CD8-positive, alpha-beta memory T cell (primary cell): ENCODE results near the gene CAV1. TPM values are rescaled to one million over a fixed set of nuclear protein-coding genes. Genes with fewer than 3 reads are reported as not detected.

Experiments used
- polyA plus RNA-seq: library from polyadenylated mRNA; unstranded; fragments of 300-500 nt; fragmentation: Illumina TruSeq; gene quantifications from one replicate; pipeline ENCODE4 v1.2.3, GENCODE V29; 2021
- total RNA-seq, 2 experiments: library from RNA; stranded (reverse); gene quantifications; one replicate each; pipeline ENCODE4 v1.2.3, GENCODE V29; 2021

The CAV1 gene
- total and polyA plus RNA-seq, 3 experiments from 2014 or later, result 2.3 to 2.5 TPM; not detected in 1

Other genes with a start within 250 kb of the CAV1 start
- gene CAV2, start 25.3 kb upstream of the CAV1 start, total RNA-seq, result not detected
- gene CAV2, start 25.3 kb upstream of the CAV1 start, polyA plus RNA-seq, result not detected
- 1 to 10 TPM; 3.1 to 4.3 TPM for gene MET, start 147.2 kb downstream of the CAV1 start, total RNA-seq
- not detected for gene MET, start 147.2 kb downstream of the CAV1 start, polyA plus RNA-seq